Eye (tissue), 1 donor: Measurements from ENCODE around the gene NDUFB10.
"Not testable (repeated sequence)": the region's sequence is repeated elsewhere in the genome, so short reads cannot be mapped to it uniquely, and the experiment has no call there.

Experiments used
- DNase-seq: peaks from one replicate; pipeline ENCODE4 v3.0.0-alpha.2; 2015

NDUFB10 gene

DNA sequence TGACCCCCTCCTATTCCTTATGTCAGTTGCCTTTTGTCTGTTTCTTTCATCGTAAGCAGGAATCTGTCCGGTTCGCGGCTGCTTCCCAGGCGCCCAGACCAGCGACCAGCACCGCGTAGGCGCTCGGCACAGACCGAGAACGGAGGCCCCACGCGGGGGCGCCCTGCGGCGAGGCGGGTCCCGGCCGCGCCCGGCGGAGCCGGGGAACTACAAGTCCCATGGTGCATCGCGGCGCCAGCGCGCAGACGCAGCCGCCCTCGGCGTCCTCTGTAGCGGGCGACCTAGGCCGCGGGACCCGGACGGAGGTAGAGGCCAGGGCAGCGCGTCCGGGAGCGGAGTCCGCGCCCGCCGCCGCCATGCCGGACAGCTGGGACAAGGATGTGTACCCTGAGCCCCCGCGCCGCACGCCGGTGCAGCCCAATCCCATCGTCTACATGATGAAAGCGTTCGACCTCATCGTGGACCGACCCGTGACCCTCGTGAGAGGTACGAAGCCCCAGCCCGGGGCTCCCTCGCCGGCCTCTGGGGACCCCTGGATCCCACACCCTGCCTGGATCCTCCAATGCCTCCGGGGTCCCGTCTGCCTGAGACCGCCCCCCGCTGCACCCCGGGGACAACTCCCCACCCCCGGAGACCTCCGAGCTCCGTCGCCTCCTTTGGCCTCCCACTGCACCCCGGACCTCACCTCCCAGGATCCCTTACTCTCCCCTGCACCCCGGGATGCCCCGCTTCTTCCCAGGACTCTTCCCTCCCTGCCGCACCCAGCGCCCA is at the start of gene NDUFB10:
Gene NDUFB10, plus strand, starts transcription at position 270 of the 771 bp plus-strand sequence. Its CDS starts 87 bp downstream, at position 357.
- DNase-seq, result peak; percentile 95

DNA sequence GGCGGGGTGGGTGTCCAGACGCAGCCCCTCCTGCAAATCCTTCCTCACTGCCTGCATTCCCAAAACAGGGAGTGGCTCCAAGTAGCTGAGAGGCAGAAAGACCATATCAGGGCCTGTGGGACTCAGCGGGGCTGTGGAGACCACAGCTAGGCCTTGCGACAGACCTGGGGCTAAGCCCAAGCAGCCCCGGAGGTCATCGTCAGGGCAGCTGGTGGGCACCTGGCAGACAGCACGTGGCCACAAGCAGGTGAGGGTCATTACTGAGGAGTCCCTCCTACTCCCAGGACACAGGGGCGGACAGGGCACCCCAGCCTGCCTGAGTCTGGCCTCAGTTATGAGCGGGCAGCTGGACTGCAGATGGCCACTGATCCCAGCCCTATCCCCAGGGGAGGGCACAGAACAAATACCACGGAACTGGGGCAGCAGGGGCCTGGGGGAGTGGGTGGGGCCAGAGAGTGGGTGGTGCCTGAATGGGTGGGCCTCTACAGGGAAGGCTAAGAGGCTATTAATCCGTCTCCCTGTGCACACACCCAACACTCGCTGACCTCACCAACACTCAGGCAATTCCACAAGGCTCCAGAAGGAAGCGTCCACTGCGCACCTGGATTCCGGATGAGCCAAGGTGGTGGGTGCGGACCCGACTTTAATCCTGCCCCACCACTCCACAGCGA is 49.6 kb upstream of the NDUFB10 start:
- peak; percentile 66 for DNase-seq

DNA sequence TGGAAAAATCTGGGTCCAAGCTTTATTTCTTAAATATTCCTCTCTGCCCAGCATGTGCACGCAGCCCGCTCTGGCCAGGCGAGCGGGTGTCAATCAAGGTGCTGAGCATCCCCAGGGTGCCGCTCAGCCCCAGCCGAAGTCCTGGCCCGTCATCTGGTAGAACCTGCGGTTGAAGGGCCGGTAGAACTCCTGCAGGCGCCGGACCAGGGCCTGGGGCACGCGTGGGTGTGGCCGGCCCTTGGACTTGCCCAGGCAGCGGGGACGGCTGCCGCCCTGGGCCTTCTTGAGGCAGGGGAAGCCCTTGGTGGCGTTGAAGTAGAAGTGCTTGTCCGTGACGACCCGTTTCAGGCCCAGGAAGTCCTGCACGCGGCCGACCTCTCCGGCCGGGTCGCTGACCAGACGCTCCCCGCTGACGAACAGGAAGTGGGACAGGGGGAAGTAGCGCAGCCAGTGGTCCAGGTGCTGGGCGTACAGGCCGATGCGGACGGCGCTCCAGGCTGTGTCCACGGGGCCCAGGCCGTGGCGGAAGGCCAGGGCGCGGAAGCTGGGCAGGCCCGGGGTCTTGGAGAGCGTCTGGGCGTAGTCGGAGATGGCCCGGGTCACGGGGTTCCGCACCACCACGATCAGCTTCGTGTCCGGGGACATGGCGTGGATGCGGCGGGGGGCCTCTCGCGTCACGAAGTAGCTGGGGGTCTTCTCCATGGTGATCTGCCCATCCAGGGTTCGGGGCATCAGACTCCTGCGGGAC is 47.7 kb upstream of the NDUFB10 start:
- DNase-seq, result no peak

DNA sequence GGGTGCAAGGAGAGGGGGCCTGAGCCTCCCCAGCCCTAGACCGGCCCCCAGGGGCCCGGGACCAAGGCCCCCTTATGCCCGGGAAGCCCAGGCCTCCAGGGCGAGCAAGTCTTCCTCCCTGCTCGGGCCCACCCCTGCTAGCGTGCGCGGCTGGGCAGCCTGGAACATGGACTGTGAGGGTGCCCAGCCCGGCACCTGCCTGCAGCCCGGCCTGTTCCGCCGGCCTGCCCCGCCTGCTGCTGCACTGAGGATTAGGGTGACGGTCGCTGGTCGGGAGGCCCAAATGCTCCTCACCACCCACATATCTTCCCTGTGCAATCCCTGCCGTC is 47.2 kb upstream of the NDUFB10 start:
- no peak for DNase-seq

DNA sequence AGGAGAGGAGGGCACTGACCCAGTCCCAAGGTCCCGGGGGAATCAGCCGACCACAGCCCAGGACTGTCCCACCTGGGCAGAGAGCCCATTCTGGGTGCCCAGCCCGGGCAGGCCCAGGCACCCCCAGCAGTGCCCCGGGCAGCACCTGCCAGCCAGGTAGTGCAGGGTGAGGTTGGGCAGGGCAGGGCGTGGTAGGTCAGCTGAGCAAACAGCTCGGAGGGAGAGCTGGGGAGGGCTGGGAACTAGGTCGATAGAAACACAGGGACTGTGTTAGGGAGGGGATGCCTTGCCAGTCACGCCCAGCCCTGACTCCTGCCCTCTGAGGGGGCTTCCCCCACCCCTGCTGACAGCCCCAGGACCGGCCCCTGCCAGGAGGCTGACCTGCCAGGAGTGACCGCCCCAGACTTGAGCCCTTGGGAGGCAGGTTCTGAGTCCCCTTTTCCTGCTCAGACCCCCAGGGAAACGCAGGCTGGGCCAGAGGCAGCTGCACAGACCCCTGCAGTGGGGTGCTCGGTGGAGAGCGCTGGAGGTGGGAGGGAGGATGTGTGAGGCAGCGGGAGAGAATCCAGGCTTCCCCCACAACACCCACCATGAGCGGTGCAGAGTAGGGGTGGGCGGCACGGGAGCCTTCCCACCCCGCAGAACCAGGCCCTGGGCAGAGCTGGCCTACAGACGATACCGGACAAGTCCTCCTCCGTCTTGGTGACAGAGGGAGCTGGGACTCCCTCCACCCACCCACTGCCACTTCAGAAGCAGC is 45.8 kb upstream of the NDUFB10 start:
- peak; percentile 17 for DNase-seq

DNA sequence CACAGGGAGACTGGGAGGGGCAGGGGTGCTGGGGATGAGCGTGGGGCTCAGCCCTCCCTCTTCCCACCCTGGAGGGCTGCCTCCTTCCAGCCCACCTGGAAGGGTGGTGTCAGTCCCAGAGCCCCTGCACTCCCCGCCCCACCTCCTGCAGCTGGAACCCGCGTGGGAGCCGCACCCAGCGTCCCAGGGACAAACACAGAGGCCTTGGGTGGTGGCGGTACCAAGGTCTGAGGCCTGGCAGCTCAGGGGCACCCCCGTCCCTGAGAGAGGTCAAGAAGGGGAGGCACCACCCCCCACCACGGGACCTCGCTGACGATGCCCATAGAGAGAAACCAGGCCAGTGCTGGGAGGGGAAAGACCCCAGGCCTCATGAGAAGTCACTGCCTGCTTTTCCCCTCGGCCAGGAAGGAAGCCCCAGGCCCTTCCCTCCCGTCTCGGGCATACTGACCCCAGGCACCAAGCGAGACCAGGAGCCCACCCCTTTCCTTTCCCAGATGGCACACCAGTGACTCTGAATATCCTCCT is 45.2 kb upstream of the NDUFB10 start:
- DNase-seq, result peak; percentile 10

DNA sequence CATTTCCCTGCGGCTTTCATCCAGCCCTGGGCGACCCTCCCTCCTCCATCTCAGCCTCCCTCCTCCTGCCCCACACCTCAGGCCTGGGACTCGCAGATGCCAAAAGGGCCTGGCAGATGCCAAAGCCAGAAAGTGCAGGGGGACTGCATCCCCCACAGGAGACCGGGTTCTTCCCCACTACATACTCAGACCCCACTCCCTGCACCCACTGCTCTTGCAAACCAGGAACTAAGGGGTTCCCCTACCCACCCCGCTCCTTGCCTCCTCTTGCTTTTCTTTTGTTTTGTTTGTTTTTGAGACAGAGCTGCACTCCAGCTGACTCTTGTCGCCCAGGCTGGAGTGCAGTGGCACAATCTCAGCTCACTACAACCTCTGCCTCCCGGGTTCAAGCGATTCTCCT is 44.4 kb upstream of the NDUFB10 start:
- DNase-seq, result peak; percentile 17

DNA sequence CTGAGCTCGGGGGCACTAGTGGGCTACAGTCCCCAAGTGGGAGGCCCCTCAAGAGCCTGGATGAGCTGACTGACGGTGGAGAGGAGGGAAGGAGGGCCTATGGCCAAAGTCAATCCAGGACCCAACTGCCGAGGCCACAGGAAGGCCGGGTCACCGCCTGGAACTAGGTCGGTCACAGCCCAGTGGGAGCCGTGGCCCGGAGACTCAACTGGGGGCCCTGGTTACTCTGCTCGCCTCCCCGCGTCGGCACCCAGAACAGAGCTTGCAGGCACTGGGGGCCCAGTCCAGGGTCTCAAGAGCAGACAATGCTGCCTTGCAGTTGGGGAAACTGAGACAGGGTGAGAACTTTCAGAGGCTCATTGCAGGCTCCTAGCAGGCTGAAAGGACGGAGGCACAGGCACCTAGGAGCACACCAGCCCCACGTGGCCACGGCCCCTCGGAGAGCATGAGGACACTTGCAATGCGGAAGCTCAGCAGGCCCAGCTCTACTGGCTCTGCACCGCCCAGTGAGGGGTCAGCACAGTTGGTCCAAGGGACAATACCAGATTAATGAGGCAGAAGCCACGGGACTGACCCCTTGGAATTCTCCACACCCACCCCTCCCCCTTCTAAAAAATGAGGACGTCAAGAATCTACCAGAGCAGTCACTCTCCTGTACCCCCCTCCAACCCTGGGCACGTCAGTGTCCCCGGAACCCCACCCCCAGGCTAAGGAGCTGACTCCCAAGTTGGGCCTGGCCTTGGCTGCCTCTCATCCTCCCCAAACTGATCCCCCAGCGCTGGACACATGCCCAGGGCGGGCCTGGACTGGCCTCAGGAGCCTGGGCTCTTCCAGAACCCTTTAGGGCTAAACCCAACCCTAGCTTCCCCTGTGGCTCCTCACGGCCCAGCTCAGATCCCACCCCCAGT is 43.4 kb upstream of the NDUFB10 start:
- peak; percentile 35 for DNase-seq

DNA sequence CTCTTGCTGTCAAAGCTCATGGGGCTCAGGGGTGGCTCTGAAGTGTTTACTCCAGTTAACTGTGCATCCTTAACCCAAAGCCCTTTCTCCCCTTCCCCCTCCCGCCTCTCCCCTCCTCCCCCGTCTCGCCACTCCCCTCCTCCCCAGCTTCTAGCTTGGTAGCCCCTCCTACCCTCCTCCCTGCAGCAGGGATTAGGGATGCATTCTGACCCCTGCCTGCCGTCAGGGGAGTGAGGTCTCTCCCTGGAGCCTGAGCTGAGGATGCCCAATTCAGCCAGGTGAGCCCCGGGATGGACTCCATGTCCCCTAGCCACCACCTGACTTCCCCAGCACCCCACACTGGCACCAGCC is 42.7 kb upstream of the NDUFB10 start:
- peak; percentile 53 for DNase-seq

DNA sequence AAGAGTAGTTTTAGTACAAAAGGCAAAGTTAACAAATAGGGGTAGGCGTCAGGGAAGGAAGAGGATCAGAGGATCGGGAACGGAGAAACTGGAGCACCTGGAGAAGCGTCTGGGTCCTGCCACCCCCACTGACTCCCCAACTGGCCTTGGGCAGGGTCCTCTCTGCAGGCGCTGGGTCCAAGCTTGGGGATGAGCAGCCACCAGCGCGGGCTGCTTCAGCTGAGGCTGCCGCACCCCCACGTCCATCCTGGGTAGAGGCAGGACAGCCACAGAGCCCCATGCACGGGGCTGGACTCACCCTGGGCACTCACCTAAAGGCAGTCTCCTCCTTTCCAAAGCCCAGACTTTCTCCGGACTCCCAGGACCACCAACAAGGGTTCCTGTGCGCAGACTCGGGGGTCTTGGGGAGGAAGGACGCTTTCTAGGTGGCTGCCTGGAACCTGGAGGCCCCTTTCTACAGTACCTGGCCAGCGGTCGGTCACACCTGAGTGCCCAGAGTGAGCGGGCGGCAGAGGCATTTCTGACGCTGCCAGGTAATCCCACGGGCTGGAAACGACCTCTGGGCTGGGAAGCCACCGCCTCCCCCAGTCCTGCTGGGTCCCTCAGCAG is 42.2 kb upstream of the NDUFB10 start:
- DNase-seq, result peak; percentile 16

DNA sequence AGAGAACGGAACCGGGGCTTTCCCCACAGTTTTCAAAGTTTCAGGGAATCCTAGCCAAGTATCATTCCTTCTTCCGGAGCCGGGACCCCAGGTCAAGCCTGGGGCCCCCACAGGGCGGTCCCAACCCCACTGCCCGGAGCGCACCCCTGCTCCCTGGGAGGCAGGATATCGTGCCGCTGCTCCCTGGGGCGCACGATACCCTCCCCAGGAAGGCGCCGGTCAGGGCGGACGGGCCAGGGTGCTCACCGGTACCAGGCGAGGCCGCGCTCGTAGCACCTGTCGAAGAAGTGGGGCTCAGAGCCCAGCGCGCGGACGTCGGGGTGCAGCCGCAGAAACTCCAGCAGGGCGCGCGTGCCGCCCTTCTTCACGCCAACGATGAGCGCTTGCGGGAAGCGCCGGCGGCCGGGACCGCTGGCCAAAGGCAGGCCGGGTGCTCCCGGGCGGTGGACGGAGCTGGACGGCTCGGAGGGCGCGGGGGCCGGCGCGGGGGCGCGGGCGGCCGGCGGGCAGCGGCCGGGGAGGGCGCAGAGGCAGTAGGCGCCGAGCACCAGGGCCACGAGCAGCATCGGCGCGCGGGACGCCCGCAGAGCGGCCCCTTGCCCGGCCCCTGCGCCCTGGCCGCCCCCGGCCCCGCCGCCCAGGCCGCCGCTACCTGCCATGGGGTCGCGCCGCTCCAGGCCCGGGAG is 41.5 kb upstream of the NDUFB10 start:
- DNase-seq, result peak; percentile 25

DNA sequence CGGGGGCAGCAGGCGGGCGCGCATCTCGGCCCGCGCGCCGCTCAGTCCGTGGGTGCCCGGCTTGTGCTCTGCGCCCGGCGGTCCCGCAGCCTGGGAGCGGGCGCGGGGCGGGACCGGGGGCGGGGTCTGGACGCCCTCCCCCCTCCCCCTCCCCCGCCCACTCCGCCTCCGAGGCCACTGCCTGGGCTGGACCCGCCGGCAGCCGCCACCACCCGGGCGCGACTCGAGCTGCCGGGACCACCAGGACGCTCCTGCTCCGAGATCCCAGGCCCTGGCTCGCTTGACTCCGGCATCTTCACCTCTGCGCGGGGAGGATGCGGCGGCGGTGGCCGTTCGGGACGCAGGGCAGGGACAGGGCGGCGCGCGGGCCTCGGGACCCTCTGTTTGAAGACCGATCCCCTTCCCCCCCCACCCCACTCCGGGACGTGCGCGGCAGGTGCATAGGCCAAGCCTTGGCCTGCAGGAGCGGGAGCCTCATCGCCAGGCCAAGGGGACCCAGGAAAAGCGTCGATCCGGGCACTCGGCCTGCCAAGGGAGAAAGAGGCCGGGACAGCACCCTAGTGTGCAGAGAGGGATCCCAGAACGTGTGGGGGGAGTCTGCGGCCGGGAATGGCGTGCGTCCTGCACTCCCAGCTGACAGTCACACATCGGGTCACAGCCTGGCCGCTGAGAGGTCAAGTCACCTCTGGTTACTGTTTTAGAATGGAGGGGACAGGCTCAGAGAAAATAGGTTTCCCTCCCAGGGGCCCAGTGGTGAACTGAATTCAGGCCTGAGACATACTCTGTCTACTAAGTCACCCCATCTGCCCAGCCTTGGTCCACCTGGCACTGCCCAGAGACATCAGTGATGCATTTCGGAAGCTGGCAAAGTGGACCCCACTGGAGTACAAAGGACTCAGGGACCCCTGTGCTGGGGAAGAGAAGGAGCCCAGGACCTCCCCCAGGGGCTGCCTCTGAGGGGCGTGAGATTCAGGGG is 40.7 kb upstream of the NDUFB10 start, which contains the start of gene HS3ST6:
Gene HS3ST6, minus strand, starts transcription at position 65 of the 976 bp plus-strand sequence. CDS start 92 bp downstream, outside the sequence.
- DNase-seq, result peak; percentile 41

DNA sequence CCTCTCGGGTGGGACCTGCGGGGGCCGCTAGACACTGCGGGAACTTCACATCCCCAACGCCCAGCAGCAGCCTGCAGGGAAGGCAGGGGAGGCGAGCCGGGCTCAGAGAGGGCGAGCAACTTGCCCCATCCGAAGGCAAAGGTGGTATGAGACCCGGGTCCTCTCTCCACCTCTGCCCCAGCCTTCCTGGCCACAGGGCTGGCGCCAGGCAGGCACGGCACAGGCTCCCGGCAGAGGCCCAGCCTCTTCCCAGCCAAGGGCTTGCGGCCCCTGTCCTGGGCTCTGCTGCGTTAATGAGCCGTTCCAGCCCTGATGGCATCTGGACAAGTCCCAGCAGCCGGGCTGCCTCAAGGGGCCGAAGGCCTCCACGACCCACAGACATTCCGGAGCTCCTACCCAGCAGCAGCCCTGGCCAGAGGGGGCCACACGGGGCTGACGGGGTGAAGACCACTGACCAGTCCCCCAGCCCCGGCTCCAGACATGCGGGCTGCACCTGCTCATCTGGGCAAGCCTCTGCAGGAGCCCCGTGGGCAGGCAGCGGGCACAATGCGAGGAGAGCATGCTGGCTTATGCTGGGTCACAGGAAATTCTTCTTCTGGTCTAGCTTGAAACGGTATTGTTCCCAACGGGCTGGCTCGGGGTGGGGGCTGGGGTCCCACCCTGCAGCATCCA is 39.9 kb upstream of the NDUFB10 start:
- peak; percentile 53 for DNase-seq

DNA sequence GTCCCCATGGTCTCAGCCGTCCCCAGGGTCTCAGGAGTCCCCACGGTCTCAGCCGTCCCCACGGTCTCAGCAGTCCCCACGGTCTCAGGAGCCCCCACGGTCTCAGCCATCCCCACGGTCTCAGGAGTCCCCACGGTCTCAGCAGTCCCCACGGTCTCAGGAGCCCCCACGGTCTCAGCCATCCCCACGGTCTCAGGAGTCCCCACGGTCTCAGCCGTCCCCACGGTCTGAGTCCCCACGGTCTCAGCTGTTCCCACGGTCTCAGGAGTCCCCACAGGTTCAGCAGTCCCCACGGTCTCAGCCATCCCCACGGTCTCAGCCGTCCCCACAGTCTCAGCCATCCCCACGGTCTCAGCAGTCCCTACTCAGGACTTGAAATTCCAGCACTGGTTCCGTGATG is 39.2 kb upstream of the NDUFB10 start:
- not testable (repeated sequence) for DNase-seq

DNA sequence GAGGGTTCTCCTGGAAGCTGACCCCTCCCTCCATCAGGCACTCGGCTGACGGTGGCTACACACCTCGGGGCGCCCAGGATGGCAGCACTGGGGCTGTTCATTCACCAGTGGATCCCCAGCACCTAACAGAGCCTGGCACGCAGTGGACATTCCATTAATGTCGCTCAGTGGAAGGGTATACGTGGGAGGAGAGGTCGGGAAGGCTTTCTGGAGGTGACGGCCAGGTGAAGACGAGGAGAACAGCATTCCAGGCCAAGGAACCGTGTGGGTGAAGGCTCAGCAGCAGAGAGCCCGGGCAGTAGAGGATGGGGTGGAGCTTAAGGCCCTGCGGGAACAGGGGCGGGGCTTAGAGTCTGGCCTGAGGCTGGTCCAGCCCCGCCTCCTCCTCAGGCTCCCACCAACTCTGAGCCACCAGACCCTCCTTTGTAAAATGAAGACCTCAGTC is 38.6 kb upstream of the NDUFB10 start:
- DNase-seq, result peak; percentile 84

DNA sequence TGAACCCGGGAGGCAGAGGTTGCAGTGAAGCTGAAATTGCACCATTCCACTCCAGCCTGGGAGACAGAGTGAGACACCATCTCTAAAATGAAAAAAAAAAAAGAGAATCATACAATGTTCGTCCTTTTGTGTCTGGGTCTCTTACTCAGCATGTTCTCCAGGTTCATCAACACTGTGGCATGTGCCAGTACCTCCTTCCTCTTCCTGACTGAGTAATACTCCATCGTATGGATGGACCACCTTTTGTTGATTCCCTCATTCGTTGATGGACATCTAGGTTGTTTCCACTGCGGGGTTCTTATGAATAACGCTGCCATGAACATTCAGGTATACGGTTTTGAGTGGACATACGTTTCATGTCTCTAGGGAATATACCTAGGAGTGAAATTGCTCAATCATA is 37.0 kb upstream of the NDUFB10 start:
- DNase-seq, result no peak

DNA sequence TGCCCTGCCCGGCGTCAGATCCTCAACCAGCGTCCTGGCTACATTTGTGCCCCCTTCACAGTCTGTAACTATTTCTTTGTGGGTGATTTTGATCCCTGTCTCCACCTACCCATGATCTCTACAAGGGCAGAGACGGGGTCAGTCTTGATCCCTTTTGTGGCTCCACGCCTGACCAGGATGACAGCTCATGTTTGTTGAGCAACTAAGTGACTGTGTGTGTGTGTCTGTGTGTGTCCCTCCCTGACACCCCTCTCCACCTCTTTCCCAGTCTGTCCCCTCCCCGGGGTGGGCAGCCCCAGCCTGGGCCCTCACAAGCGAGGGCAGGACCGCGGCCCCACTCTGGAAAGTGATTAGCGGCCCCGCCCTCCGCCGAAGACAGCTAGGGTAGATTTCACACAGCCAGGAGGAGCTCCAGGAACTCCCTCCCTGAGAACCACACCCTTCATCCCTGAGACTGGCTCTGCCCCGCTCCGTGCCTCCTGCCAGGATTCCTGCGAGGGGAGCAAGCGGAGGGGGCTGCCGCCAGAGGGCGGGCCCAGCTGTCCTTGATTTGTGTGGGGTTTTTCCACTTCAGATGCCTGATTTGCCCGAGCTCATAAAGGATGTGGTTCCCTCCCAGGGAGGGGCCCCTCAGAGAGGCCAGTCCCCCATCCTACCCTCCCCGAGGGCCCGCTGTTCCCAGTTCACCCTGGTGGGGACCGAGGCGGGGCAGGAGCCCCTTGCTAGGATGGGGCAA is 35.9 kb upstream of the NDUFB10 start:
- DNase-seq, result peak; percentile 86

DNA sequence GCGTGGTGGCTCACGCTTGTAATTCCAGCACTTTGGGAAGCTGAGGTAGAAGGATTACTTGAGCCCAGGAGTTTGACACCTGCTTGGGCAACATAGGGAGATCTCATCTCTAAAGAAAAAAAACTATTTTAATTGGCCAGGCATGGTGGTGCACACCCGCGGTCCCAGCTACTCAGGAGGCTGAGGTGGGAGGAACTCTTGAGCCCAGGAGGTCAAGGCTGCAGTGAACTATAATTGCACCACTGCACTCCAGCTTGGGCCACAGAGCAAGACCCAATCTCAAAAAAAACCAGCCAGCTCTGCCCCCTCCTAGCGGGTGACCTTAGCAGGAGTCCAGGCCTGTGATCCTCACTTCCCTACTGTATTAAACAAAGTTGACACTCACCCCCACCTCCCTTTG is 35.2 kb upstream of the NDUFB10 start:
- DNase-seq, result no peak
